ENCODE data around the gene SEPTIN12.

DNA sequence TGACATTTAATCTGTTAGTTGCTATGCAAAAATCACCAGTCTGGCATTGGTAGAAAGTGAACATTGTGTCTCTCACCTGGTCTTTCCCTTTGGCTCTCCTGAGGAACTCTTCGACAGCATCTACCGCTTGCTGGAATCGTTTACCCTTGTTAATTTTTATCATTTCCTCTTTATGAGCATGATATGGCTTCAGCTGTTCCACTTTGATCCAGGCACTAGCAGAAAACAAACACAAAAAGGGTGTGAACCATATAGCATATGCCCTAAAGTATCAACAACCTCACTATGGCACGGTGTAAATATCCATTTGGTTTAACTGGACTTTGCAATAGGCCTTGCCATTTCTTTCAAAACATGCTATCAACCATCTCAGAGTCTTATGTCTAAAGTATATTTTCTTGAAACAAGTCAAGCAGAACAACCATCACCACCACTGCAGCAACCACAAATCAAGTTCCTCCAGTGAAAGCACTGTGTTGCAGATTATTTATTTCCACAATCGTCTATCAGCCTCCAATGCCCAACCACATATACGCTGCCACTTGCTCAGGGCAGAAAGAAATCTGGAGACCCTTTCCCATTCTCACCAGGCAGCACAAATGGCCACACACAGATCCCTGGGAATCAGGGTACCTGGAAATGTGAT lies 44.7 kb upstream of the SEPTIN12 start:
- TF ChIP-seq CTCF (IDR thresholded peaks at IDR 0.05; ENCODE audit: low read length) (no peak), EZH2 (optimal IDR thresholded peaks at IDR 0.05; ENCODE audit: low read depth, low read length) (no peak)

Data from MM.1S (cell line).